Bronchial epithelial cell (primary cell): Measurements from ENCODE around the gene KCNJ10. TPM values are rescaled to one million over a fixed set of nuclear protein-coding genes. Genes with fewer than 3 reads are reported as not detected.

Experiments
- DNase-seq: peaks from one replicate; pipeline ENCODE4 v3.0.0-alpha.2; 2010; ENCODE audit warnings: low read depth
- FAIRE-seq: peaks from 2 replicates; lab custom pipeline; 2011; peaks lifted over from hg19 to GRCh38; lab: Jason Lieb, UNC
- H3K27me3 ChIP-seq: 2 replicates; pipeline ENCODE4 v1.5.1; 2011; ENCODE audit warnings: low read length; ENCODE audit not compliant: control insufficient read depth, insufficient read depth
- H3K36me3 ChIP-seq: 2 replicates; pipeline ENCODE4 v1.5.1; 2011; ENCODE audit warnings: low read length; ENCODE audit not compliant: control insufficient read depth, insufficient read depth
- H3K4me3 ChIP-seq: 2 replicates; pipeline ENCODE4 v1.5.1; 2011; ENCODE audit warnings: mild to moderate bottlenecking, low read depth, low read length, control low read depth
- total RNA-seq: library from RNA; depleted of rRNA; stranded (reverse); fragments of >200 nt; gene quantifications from 2 replicates; pipeline ENCODE4 v1.2.1, GENCODE V29; 2014
- TF ChIP-seq, protein P1 (sequence below): IDR thresholded peaks from 2 replicates; pipeline ENCODE4 v1.5.1; 2011; ENCODE audit warnings: mild to moderate bottlenecking, moderate library complexity, low read length, control low read depth, inconsistent platforms; ENCODE audit not compliant: insufficient read depth, severe bottlenecking

Gene KCNJ10
- total RNA-seq, 1 donor from 2014 or later = not detected

DNA sequence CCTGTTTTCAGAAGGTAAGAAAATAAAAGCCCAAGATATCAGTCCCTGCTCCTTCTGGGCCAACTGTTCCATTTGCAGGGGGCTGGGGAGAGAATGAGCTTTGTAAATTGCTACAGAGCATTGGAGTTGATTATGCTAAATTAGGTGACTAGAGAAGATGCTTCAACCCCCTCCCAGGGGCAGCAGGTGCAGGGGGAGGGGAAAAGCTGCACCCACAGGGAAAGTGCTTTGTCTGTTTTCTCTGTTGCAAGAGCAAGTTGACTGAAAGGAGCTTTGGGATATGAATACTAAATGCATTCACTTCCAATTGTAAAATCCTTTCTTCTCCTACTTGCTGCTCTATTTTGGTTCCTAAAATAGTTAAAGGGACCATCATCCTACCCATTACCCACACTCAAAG lies 21.6 kb downstream of the KCNJ10 start:
- DNase-seq (no peak), FAIRE-seq (no peak)
- no peak overlapping the region for H3K4me3 ChIP-seq
- H3K27me3 ChIP-seq = peaks cover 7% of the 10 kb centered on the region
- no peaks in the 10 kb centered on the region for H3K36me3 ChIP-seq
- TF ChIP-seq, protein P1, sequence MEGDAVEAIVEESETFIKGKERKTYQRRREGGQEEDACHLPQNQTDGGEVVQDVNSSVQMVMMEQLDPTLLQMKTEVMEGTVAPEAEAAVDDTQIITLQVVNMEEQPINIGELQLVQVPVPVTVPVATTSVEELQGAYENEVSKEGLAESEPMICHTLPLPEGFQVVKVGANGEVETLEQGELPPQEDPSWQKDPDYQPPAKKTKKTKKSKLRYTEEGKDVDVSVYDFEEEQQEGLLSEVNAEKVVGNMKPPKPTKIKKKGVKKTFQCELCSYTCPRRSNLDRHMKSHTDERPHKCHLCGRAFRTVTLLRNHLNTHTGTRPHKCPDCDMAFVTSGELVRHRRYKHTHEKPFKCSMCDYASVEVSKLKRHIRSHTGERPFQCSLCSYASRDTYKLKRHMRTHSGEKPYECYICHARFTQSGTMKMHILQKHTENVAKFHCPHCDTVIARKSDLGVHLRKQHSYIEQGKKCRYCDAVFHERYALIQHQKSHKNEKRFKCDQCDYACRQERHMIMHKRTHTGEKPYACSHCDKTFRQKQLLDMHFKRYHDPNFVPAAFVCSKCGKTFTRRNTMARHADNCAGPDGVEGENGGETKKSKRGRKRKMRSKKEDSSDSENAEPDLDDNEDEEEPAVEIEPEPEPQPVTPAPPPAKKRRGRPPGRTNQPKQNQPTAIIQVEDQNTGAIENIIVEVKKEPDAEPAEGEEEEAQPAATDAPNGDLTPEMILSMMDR = no peak

DNA sequence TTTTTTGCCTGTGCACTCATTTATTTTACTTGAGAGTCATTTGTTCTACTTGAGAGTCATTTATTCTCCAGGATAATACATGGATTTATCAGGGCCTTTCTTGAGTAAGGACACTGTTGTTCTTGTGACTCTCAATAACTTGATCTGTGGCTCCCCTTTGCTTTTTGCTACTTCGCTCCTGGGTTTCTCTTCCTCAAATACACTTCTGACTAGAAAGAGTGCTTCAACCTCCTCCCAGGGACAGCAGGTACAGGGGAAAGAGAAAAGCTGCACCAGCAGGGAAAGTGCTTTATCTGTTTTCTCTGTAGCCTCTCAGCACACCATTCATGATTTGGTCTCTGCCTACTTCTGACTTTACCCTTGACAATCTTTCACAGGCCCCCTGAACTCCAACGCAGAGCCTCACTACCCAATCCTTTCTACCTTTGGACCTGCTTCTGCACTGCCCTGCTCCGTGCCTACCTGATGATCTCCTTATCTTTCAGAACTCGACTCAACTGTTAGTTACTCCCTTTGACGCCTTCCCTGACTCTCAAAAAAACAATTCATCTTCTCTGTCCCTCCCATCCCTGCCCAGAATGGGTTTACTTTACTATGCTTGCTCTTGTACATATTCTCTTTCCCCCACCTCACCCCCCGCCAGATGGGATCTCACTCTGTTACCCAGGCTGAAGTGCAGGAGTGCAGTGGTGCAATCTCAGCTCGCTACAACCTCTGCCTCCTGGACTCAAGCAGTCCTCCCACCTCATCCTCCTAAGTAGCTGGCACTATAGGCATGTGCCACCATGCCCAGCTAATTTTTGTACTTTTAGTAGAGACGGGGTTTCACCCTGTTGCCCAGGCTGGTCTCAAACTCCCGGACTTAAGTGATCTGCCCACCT lies 22.6 kb downstream of the KCNJ10 start:
- no peak for FAIRE-seq
- H3K4me3 ChIP-seq = no peak overlapping the region
- H3K27me3 ChIP-seq = peaks cover 7% of the 10 kb centered on the region
- TF ChIP-seq, protein P1 = no peak
- DNase-seq = no peak
- no peaks in the 10 kb centered on the region for H3K36me3 ChIP-seq

- peaks cover 4% of the 10 kb centered on the region for H3K27me3 ChIP-seq
- no peak for FAIRE-seq
- no peak overlapping the region for H3K4me3 ChIP-seq
- peak; percentile 36 for DNase-seq
- H3K36me3 ChIP-seq = no peaks in the 10 kb centered on the region
- TF ChIP-seq, protein P1 = peak; percentile 64
Observed at GRCh38 chr1:160046494-160047110, 23.4 kb downstream of the KCNJ10 start.

DNA sequence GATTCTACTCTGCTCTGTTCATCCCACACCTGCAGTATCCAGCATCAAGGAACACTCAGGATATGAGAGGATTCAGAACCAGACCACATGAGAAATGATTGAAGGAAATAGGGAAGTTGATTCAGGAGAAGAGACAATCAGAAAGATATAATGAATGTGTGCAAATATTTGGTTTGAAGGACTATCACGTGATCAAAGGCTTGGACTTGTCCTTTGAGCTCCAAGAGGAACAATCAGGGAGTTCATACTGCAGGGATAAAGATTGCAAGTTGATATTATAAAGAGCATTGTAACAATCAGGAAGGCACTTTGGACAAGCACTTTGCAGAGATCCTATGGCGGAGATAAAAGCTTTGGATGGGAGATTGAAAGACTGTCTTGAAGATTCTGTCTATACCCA lies 24.3 kb downstream of the KCNJ10 start:
- no peak for FAIRE-seq
- DNase-seq = no peak
- Histone ChIP-seq H3K27me3 (peaks cover 3% of the 10 kb centered on the region), H3K4me3 (no peak overlapping the region), H3K36me3 (no peaks in the 10 kb centered on the region)
- TF ChIP-seq, protein P1 = no peak

GRCh38 chr1:160043543-160043942 lies 26.4 kb downstream of the KCNJ10 start:
- Histone ChIP-seq H3K36me3 (no peaks in the 10 kb centered on the region), H3K4me3 (no peak overlapping the region), H3K27me3 (peaks cover 3% of the 10 kb centered on the region)
- DNase-seq (no peak), FAIRE-seq (no peak)
- TF ChIP-seq, protein P1 = no peak
